Fibroblast of lung (primary cell): ENCODE measurements around the gene GFM1. TPM values are rescaled to one million over a fixed set of nuclear protein-coding genes. Genes with fewer than 3 reads are reported as not detected.

Source experiments
- DNase-seq, 2 donors: peaks; one replicate each; pipeline versions ENCODE4 v3.0.0 to v3.0.0-alpha.2; 2010; ENCODE audit warnings: low read depth in 2 of 2
- H2AFZ ChIP-seq: 2 replicates; pipeline ENCODE4 v1.5.1; 2012; ENCODE audit warnings: low read length, control low read depth, inconsistent platforms
- H3K27ac ChIP-seq: 2 replicates; pipeline ENCODE4 v1.5.1; 2011; ENCODE audit warnings: low read length, control low read depth; ENCODE audit not compliant: insufficient read depth
- H3K27me3 ChIP-seq: 2 replicates; pipeline ENCODE4 v1.5.1; 2011; ENCODE audit warnings: mild to moderate bottlenecking, low read length; ENCODE audit not compliant: control insufficient read depth, insufficient read depth
- H3K36me3 ChIP-seq: 2 replicates; pipeline ENCODE4 v1.5.1; 2011; ENCODE audit warnings: low read length; ENCODE audit not compliant: control insufficient read depth, insufficient read depth
- H3K4me1 ChIP-seq: 2 replicates; pipeline ENCODE4 v1.5.1; 2011; ENCODE audit warnings: low read length; ENCODE audit not compliant: control insufficient read depth, insufficient read depth; ENCODE audit errors: extremely low read depth
- H3K4me2 ChIP-seq: 2 replicates; pipeline ENCODE4 v1.5.1; 2011; ENCODE audit warnings: low read length, control low read depth; ENCODE audit not compliant: insufficient read depth; ENCODE audit errors: extremely low read depth
- H3K4me3 ChIP-seq, 4 experiments: fragments of 200-600 bp in 1 of 4; sonication (generic) in 1 of 4; replicated peaks in 1 of 4; 2 replicates each; pipeline ENCODE4 v1.5.1; 2011 to 2016; ENCODE audit warnings: low read length in 4 of 4, low read depth in 3 of 4, mild to moderate bottlenecking in 3 of 4, control low read depth in 2 of 4, inconsistent platforms in 1 of 4, mixed read lengths in 1 of 4; ENCODE audit not compliant: insufficient read depth in 1 of 4; ENCODE audit errors: control extremely low read depth in 1 of 4
- H3K79me2 ChIP-seq: 2 replicates; pipeline ENCODE4 v1.5.1; 2012; ENCODE audit warnings: mild to moderate bottlenecking, low read length, inconsistent platforms; ENCODE audit not compliant: control insufficient read depth, insufficient read depth
- H3K9ac ChIP-seq: 2 replicates; pipeline ENCODE4 v1.5.1; 2011; ENCODE audit warnings: mild to moderate bottlenecking, low read length, control low read depth; ENCODE audit not compliant: insufficient read depth
- H3K9me3 ChIP-seq: 2 replicates; pipeline ENCODE4 v1.5.1; 2012; ENCODE audit warnings: low read depth, low read length; ENCODE audit not compliant: control insufficient read depth, insufficient read depth
- H4K20me1 ChIP-seq: 2 replicates; pipeline ENCODE4 v1.5.1; 2011; ENCODE audit warnings: low read length; ENCODE audit not compliant: control insufficient read depth, insufficient read depth; ENCODE audit errors: extremely low read depth
- EZH2 ChIP-seq: IDR thresholded peaks from 2 replicates; pipeline ENCODE4 v1.5.1; 2012; ENCODE audit warnings: low read length, control low read depth, mild to moderate bottlenecking; ENCODE audit errors: missing control alignments
- polyA plus RNA-seq, 2 donors: library from polyadenylated mRNA; depleted of rRNA in 1 of 2; stranded (reverse) in 1 of 2; unstranded in 1 of 2; fragments of >200 nt; gene quantifications; 2 replicates each; pipeline ENCODE4 v1.2.1, GENCODE V29; 2011 to 2012; ENCODE audit warnings: missing spikeins in 1 of 2
- total RNA-seq: library from RNA; depleted of rRNA; stranded (reverse); fragments of >200 nt; gene quantifications from 2 replicates; pipeline ENCODE4 v1.2.1, GENCODE V29; 2014
- TF ChIP-seq, protein P1 (sequence below), 2 donors: IDR thresholded peaks in 1 of 2; conservative IDR thresholded peaks in 1 of 2; 1 replicate in 1 of 2; 2 replicates in 1 of 2; pipeline ENCODE4 v1.5.1; 2011 to 2012; ENCODE audit warnings: low read length in 2 of 2, control low read depth in 1 of 2, inconsistent platforms in 1 of 2, low read depth in 1 of 2, mild to moderate bottlenecking in 1 of 2

Gene GFM1
- total and polyA plus RNA-seq, 2 donors (not counting 1 experiment from before 2014, with no cell fraction given), result 30.5 to 38.6 TPM

GRCh38 chr3:158727206-158728060 lies 83.1 kb downstream of the GFM1 start:
- Histone ChIP-seq H3K4me3 (no peak overlapping the region), H3K4me2 (peak overlapping the region; percentile 47), H3K27ac (no peak overlapping the region), H4K20me1 (no peaks in the 10 kb centered on the region), H3K9ac (no peak overlapping the region), H3K36me3 (no peaks in the 10 kb centered on the region), H2AFZ (no peak overlapping the region), H3K79me2 (no peaks in the 10 kb centered on the region), H3K27me3 (no peaks in the 10 kb centered on the region), H3K4me1 (peaks cover 40% of the 10 kb centered on the region), H3K9me3 (no peaks in the 10 kb centered on the region)
- TF ChIP-seq EZH2, result no peak
- TF ChIP-seq, protein P1, sequence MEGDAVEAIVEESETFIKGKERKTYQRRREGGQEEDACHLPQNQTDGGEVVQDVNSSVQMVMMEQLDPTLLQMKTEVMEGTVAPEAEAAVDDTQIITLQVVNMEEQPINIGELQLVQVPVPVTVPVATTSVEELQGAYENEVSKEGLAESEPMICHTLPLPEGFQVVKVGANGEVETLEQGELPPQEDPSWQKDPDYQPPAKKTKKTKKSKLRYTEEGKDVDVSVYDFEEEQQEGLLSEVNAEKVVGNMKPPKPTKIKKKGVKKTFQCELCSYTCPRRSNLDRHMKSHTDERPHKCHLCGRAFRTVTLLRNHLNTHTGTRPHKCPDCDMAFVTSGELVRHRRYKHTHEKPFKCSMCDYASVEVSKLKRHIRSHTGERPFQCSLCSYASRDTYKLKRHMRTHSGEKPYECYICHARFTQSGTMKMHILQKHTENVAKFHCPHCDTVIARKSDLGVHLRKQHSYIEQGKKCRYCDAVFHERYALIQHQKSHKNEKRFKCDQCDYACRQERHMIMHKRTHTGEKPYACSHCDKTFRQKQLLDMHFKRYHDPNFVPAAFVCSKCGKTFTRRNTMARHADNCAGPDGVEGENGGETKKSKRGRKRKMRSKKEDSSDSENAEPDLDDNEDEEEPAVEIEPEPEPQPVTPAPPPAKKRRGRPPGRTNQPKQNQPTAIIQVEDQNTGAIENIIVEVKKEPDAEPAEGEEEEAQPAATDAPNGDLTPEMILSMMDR (conservative IDR thresholded peaks at IDR 0.05 in 1 of 2, IDR thresholded peaks at IDR 0.05 in 1 of 2; ENCODE audit: low read depth in 1 of 2, low read length in 2 of 2), result peak; percentile 83 to 88
- DNase-seq, result peak; percentile 75 to 91

- peak overlapping the region; percentile 46 for H3K4me2 ChIP-seq
- H4K20me1 ChIP-seq, result no peaks in the 10 kb centered on the region
- H3K9me3 ChIP-seq, result no peaks in the 10 kb centered on the region
- peaks cover 37% of the 10 kb centered on the region for H3K4me1 ChIP-seq
- no peaks in the 10 kb centered on the region for H3K79me2 ChIP-seq
- TF ChIP-seq, protein P1 (conservative IDR thresholded peaks at IDR 0.05 in 1 of 2, IDR thresholded peaks at IDR 0.05 in 1 of 2; ENCODE audit: low read depth in 1 of 2, low read length in 2 of 2), result no peak
- TF ChIP-seq EZH2, result no peak
- no peaks in the 10 kb centered on the region for H3K36me3 ChIP-seq
- H2AFZ ChIP-seq, result no peak overlapping the region
- no peak overlapping the region for H3K9ac ChIP-seq
- DNase-seq, result no peak
- H3K4me3 ChIP-seq, result peak overlapping the region in 1 of 4 experiments; percentile 11
- no peaks in the 10 kb centered on the region for H3K27me3 ChIP-seq
- no peak overlapping the region for H3K27ac ChIP-seq
Measured at GRCh38 chr3:158728061-158728377, 83.7 kb downstream of the GFM1 start.

DNA sequence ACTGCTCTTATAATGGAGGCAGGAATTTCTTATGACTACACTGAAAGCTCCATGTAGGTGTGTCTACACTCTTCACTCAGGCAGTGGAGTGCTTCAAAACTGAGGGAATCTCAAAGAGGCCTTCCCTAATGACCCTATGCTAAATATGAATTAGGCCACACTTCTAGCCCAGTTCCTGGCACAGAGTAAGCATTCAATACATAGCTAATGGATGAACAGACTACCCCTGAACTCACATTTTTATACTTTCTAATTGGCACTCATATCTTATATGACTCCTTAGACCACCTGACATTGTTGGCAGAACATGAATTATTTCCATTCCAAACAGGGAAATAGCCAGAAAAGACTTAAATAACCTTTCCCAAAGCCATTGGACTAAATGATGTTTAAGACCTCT lies 84.5 kb downstream of the GFM1 start:
- peaks cover 31% of the 10 kb centered on the region for H3K4me1 ChIP-seq
- TF ChIP-seq, protein P1 (conservative IDR thresholded peaks at IDR 0.05 in 1 of 2, IDR thresholded peaks at IDR 0.05 in 1 of 2; ENCODE audit: low read depth in 1 of 2, low read length in 2 of 2), result no peak
- TF ChIP-seq EZH2, result no peak
- DNase-seq, result peak in 1 of 2 donors; percentile 80

More for the DNA sequence above, 84.5 kb downstream of the GFM1 start:
- H3K4me3 ChIP-seq, result no peak overlapping the region
- no peak overlapping the region for H3K4me2 ChIP-seq
- H4K20me1 ChIP-seq, result no peaks in the 10 kb centered on the region
- no peak overlapping the region for H3K9ac ChIP-seq
- H3K79me2 ChIP-seq, result no peaks in the 10 kb centered on the region
- H3K27me3 ChIP-seq, result no peaks in the 10 kb centered on the region
- no peak overlapping the region for H2AFZ ChIP-seq
- no peaks in the 10 kb centered on the region for H3K36me3 ChIP-seq
- no peaks in the 10 kb centered on the region for H3K9me3 ChIP-seq
- H3K27ac ChIP-seq, result no peak overlapping the region
